ENCODE measurements around the gene RHNO1.

RHNO1 gene

DNA sequence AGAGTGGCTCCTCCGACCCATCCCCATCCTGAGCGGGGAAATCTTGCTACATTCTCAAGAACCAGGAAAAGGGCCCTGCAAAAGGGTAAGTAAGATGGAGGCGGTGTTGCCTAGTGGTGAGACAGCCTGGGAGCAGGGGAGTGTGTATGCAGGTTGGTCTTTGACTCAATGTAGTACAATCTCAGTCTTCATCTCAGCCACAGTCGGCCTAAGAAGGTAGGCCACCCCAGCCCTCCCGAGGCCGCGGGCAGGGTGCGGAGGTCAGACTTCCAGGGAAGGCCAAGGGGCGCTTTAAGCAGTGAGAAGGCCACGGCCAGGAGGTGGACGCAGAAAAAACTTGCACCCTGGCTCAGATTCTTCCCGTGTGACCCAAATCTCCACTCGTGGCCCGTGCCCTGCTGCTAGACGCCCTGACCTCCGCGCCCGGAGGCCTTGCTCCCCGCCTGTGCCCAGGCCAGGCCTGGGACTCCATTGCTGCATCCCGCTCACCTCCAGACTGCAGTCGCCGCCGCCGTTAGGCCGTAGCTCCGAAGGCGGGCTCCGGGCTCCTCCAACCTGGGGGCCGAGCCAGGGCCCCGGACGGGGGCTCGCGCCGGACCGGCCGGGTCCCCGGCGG is 484 bp upstream of the RHNO1 start:
- TF ChIP-seq ZNF548 (tag by site-specific recombination; IDR thresholded peaks at IDR 0.05) (no peak), ZNF10 (tag by site-specific recombination; IDR thresholded peaks at IDR 0.05) (0 out of 2 replicates have a peak, but pooled peaks have one; percentile 12), YY1 (tag by site-specific recombination; IDR thresholded peaks at IDR 0.05) (peak; percentile 71), ZNF501 (tag by site-specific recombination; IDR thresholded peaks at IDR 0.05) (peak; percentile 18; the same call in 1 of the 2 replicates), ZNF426 (tag by site-specific recombination; IDR thresholded peaks at IDR 0.05) (no peak), ZNF2 (tag by site-specific recombination; IDR thresholded peaks at IDR 0.05) (peak; percentile 47; the same call in 1 of the 2 replicates), ZSCAN30 (tag by site-specific recombination; IDR thresholded peaks at IDR 0.05) (peak; percentile 52; the same call in 1 of the 2 replicates), ZNF335 (tag by site-specific recombination; conservative IDR thresholded peaks at IDR 0.05) (peak; percentile 45), GFI1B (tag by site-specific recombination; IDR thresholded peaks at IDR 0.05) (0 out of 2 replicates have a peak, but pooled peaks have one; percentile 11), ZBTB20 (tag by site-specific recombination; IDR thresholded peaks at IDR 0.05) (0 out of 2 replicates have a peak, but pooled peaks have one; percentile 14), ZBTB8A (tag by site-specific recombination; IDR thresholded peaks at IDR 0.05) (peak; percentile 50; the same call in 1 of the 2 replicates), ZNF146 (tag by site-specific recombination; IDR thresholded peaks at IDR 0.05) (no peak), PRDM1 (tag by site-specific recombination; IDR thresholded peaks at IDR 0.05) (peak; percentile 78), ZNF530 (tag by site-specific recombination; IDR thresholded peaks at IDR 0.05; ENCODE audit: low read depth) (no peak)
- TF ChIP-seq, protein P1, sequence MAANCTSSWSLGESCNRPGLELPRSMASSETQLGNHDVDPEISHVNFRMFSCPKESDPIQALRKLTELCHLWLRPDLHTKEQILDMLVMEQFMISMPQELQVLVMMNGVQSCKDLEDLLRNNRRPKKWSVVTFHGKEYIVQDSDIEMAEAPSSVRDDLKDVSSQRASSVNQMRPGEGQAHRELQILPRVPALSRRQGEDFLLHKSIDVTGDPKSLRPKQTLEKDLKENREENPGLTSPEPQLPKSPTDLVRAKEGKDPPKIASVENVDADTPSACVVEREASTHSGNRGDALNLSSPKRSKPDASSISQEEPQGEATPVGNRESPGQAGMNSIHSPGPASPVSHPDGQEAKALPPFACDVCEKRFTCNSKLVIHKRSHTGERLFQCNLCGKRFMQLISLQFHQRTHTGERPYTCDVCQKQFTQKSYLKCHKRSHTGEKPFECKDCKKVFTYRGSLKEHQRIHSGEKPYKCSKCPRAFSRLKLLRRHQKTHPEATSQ (tag by site-specific recombination; IDR thresholded peaks at IDR 0.05), result 0 out of 2 replicates have a peak, but pooled peaks have one; percentile 41
- TF ChIP-seq, protein P2, sequence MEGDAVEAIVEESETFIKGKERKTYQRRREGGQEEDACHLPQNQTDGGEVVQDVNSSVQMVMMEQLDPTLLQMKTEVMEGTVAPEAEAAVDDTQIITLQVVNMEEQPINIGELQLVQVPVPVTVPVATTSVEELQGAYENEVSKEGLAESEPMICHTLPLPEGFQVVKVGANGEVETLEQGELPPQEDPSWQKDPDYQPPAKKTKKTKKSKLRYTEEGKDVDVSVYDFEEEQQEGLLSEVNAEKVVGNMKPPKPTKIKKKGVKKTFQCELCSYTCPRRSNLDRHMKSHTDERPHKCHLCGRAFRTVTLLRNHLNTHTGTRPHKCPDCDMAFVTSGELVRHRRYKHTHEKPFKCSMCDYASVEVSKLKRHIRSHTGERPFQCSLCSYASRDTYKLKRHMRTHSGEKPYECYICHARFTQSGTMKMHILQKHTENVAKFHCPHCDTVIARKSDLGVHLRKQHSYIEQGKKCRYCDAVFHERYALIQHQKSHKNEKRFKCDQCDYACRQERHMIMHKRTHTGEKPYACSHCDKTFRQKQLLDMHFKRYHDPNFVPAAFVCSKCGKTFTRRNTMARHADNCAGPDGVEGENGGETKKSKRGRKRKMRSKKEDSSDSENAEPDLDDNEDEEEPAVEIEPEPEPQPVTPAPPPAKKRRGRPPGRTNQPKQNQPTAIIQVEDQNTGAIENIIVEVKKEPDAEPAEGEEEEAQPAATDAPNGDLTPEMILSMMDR (tag by site-specific recombination; IDR thresholded peaks at IDR 0.05), result 0 out of 2 replicates have a peak, but pooled peaks have one; percentile 24
- TF ChIP-seq, protein P3, sequence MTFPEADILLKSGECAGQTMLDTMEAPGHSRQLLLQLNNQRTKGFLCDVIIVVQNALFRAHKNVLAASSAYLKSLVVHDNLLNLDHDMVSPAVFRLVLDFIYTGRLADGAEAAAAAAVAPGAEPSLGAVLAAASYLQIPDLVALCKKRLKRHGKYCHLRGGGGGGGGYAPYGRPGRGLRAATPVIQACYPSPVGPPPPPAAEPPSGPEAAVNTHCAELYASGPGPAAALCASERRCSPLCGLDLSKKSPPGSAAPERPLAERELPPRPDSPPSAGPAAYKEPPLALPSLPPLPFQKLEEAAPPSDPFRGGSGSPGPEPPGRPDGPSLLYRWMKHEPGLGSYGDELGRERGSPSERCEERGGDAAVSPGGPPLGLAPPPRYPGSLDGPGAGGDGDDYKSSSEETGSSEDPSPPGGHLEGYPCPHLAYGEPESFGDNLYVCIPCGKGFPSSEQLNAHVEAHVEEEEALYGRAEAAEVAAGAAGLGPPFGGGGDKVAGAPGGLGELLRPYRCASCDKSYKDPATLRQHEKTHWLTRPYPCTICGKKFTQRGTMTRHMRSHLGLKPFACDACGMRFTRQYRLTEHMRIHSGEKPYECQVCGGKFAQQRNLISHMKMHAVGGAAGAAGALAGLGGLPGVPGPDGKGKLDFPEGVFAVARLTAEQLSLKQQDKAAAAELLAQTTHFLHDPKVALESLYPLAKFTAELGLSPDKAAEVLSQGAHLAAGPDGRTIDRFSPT (tag by site-specific recombination; IDR thresholded peaks at IDR 0.05), result no peak
- TF ChIP-seq, protein P4, sequence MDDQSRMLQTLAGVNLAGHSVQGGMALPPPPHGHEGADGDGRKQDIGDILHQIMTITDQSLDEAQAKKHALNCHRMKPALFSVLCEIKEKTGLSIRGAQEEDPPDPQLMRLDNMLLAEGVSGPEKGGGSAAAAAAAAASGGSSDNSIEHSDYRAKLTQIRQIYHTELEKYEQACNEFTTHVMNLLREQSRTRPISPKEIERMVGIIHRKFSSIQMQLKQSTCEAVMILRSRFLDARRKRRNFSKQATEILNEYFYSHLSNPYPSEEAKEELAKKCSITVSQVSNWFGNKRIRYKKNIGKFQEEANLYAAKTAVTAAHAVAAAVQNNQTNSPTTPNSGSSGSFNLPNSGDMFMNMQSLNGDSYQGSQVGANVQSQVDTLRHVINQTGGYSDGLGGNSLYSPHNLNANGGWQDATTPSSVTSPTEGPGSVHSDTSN (CRISPR knock-in tag; IDR thresholded peaks at IDR 0.05), result no peak
- TF ChIP-seq, protein P5, sequence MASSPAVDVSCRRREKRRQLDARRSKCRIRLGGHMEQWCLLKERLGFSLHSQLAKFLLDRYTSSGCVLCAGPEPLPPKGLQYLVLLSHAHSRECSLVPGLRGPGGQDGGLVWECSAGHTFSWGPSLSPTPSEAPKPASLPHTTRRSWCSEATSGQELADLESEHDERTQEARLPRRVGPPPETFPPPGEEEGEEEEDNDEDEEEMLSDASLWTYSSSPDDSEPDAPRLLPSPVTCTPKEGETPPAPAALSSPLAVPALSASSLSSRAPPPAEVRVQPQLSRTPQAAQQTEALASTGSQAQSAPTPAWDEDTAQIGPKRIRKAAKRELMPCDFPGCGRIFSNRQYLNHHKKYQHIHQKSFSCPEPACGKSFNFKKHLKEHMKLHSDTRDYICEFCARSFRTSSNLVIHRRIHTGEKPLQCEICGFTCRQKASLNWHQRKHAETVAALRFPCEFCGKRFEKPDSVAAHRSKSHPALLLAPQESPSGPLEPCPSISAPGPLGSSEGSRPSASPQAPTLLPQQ (tag by site-specific recombination; IDR thresholded peaks at IDR 0.05), result no peak
- Histone ChIP-seq H3K4me1 (ENCODE audit: control insufficient read depth, insufficient read depth, low read length) (peaks cover 13% of the 10 kb centered on the region), H3K36me3 (ENCODE audit: control insufficient read depth in 2 of 2, insufficient read depth in 1 of 2, low read length in 2 of 2) (peaks cover 45 to 55% of the 10 kb centered on the region in 2 experiments), H3K9me3 (ENCODE audit: control insufficient read depth, insufficient read depth, low read depth, low read length) (no peaks in the 10 kb centered on the region), H3K27ac (ENCODE audit: extremely low read depth, low read depth, low read length) (peak overlapping the region; percentile 94), H3K4me3 (ENCODE audit: low read depth, low read length) (peak overlapping the region; percentile 95)
- POLR2A ChIA-PET, result interaction anchor here (0.6 to 2.5 kb wide), 11 partner anchors 9 to 158 kb away, joined by 3 to 27 read pairs (median 3); partner anchors contain the start of genes FKBP4, TEX52 and TULP3
- CTCF ChIA-PET, result interaction anchor here (0.6 to 1.2 kb wide), 2 partner anchors 9 to 48 kb away, joined by 3 to 4 read pairs; no protein-coding TSS in a partner anchor

Data from HEK293 (cell line).